Activated CD8-positive, alpha-beta memory T cell treated with anti-CD3 and anti-CD28 coated beads for 36 hours (primary cell): ENCODE measurements around the gene TIPIN. TPM values are rescaled to one million over a fixed set of nuclear protein-coding genes. Genes with fewer than 3 reads are reported as not detected.

Experiments
- CTCF ChIA-PET: fragments of 350-600 bp; sonication (Branson Sonifier 250); formaldehyde crosslinking; loops from one replicate; lab custom pipeline; 2021; ENCODE audit warnings: antibody characterized with exemption; lab: Charles Lee
- POLR2A ChIA-PET: fragments of 350-600 bp; sonication (Branson Sonifier 250); formaldehyde crosslinking; loops from one replicate; lab custom pipeline; 2021; ENCODE audit warnings: antibody characterized with exemption; lab: Charles Lee
- total RNA-seq, 2 experiments: library from RNA; stranded (reverse); gene quantifications; one replicate each; pipeline ENCODE4 v1.2.3, GENCODE V29; 2021

TIPIN gene, protein sequence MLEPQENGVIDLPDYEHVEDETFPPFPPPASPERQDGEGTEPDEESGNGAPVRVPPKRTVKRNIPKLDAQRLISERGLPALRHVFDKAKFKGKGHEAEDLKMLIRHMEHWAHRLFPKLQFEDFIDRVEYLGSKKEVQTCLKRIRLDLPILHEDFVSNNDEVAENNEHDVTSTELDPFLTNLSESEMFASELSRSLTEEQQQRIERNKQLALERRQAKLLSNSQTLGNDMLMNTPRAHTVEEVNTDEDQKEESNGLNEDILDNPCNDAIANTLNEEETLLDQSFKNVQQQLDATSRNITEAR
- 10 to 100 TPM; 57.2 to 58.9 TPM for total RNA-seq

DNA sequence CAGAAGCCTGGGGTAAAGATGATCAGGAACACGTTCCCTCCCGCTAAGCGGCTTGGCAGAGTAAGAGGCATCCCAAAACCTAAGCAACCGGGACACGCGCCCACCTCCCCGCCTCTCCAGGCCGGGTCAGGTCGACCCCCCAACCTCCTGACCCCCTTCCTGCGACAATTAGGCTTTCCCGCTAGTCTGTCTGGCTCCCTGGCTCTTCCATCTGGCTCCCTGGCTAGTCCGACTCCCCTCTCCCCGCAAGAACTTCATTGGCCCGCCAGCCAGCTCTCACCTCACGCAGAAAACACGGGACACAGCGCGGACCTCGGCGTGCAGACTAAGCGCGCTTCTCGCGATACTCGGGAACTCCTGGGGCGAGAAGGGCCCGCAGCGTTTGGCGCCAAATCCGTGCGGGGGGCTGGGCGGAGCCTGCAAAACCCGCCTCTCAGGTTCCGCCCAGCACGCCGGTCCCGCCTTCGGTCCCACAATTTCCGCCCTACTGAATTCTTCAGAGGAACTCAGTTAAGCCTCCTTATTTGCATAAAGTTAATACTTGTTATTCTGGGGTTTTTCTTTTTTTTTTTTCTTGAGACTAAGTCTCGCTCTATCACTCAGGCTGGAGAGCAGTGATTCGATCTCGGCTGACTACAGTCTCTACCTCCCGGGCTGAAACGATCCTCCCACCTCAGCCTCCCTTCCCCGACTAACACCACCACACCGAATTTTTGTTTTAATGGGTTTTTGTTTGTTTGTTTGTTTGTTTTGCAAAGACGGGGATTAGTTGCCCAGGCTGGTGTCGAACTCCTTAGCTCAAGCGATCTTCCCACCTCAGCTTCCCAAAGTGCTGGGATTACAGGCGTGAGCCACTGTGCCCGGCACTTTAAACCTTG lies at the start of gene TIPIN:
Gene TIPIN, minus strand, starts transcription at position 327 of the 878 bp plus-strand sequence. CDS start 3,738 bp downstream, outside the sequence.
- ChIA-PET POLR2A (interaction anchor here (0.7 to 3.4 kb wide), 5 partner anchors 15 to 149 kb away, joined by 4 to 20 read pairs (median 4); partner anchors contain the start of genes MAP2K1, SNAPC5 and ZWILCH), CTCF (interaction anchor here (1.1 to 1.9 kb wide), 2 partner anchors 67 to 140 kb away, joined by 3 to 5 read pairs; no protein-coding TSS in a partner anchor)

DNA sequence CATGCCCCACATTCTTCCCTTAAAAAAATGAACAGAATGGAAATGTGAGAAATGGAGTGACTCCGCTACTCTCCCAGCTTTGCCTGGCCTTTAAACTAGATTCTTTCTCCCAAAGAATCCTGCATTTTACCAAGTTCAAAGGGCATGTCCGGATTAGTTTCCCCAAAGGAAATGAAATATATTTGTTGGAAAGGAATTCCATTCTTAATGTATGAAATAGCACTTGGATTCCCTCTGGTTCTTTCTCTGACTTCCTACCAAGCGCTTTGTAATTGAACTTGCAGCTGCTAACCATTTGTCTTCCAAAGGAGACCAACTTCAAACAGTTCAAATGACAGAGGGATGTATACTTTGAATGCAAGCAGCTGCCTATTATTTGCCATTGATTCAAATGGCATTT lies 49.1 kb upstream of the TIPIN start:
- POLR2A ChIA-PET, result no interaction called here
- CTCF ChIA-PET, result interaction anchor here (1.7 kb wide), 1 partner anchor 93 kb away, joined by 6 read pairs; the partner anchor contains the start of gene SNAPC5

GRCh38 chr15:66405007-66405406 lies 48.5 kb upstream of the TIPIN start:
- ChIA-PET POLR2A (interaction anchor here (0.6 kb wide), 1 partner anchor 67 kb away, joined by 3 read pairs; no protein-coding TSS in a partner anchor), CTCF (interaction anchor here (1.7 kb wide), 1 partner anchor 93 kb away, joined by 6 read pairs; the partner anchor contains the start of gene SNAPC5)

- ChIA-PET CTCF (interaction anchor here (1.7 kb wide), 1 partner anchor 94 kb away, joined by 6 read pairs; the partner anchor contains the start of gene SNAPC5), POLR2A (interaction anchor here (0.6 to 1.6 kb wide), 2 partner anchors 18 to 67 kb away, joined by 3 to 5 read pairs; partner anchors contain the start of gene MAP2K1)
Observed at GRCh38 chr15:66404532-66404931, 48.0 kb upstream of the TIPIN start.

GRCh38 chr15:66404122-66404521 lies 47.6 kb upstream of the TIPIN start:
- CTCF ChIA-PET, result interaction anchor here (1.7 kb wide), 1 partner anchor 94 kb away, joined by 6 read pairs; the partner anchor contains the start of gene SNAPC5

GRCh38 chr15:66403323-66403722 lies 46.8 kb upstream of the TIPIN start:
- POLR2A ChIA-PET, result interaction anchor here (1.6 kb wide), 1 partner anchor 17 kb away, joined by 5 read pairs; the partner anchor contains the start of gene MAP2K1

More at GRCh38 chr15:66404122-66404521, 47.6 kb upstream of the TIPIN start:
- POLR2A ChIA-PET, result interaction anchor here (1.6 kb wide), 1 partner anchor 18 kb away, joined by 5 read pairs; the partner anchor contains the start of gene MAP2K1

DNA sequence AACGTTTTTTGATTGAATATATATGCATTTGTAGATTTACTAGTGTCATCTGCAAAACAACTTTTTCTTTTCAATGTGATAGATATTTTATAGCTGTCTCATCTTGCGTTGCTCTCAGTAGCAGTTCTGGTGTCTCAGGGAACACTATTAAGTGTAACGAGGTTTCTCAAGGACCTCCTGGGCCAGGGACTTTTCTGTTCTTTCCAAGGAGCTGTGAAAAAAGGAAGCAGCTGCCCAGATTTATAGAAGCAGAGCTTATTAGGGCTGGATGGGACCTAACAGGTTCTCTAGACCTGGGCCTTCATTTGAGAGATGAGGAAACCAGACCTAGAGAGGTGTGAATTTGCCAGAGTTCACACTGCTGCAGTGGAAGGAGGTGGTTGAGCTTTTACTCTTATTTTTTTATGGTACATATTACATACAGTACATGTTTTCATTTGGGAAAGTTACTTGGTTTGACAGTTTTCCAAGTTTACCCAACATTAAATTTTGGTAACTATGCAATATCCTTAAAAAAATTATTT lies 46.3 kb upstream of the TIPIN start:
- POLR2A ChIA-PET, result interaction anchor here (1.6 kb wide), 1 partner anchor 16 kb away, joined by 5 read pairs; the partner anchor contains the start of gene MAP2K1
- CTCF ChIA-PET, result interaction anchor here (0.6 kb wide), 1 partner anchor 12 kb away, joined by 3 read pairs; no protein-coding TSS in a partner anchor

More at GRCh38 chr15:66403323-66403722, 46.8 kb upstream of the TIPIN start:
- CTCF ChIA-PET, result no interaction called here

- ChIA-PET POLR2A (interaction anchor here (1.4 kb wide), 1 partner anchor 15 kb away, joined by 3 read pairs; the partner anchor contains the start of gene MAP2K1), CTCF (interaction anchor here (1.5 kb wide), 1 partner anchor 97 kb away, joined by 4 read pairs; the partner anchor contains the start of gene SNAPC5)
Observed at GRCh38 chr15:66401130-66402021, 44.9 kb upstream of the TIPIN start.

DNA sequence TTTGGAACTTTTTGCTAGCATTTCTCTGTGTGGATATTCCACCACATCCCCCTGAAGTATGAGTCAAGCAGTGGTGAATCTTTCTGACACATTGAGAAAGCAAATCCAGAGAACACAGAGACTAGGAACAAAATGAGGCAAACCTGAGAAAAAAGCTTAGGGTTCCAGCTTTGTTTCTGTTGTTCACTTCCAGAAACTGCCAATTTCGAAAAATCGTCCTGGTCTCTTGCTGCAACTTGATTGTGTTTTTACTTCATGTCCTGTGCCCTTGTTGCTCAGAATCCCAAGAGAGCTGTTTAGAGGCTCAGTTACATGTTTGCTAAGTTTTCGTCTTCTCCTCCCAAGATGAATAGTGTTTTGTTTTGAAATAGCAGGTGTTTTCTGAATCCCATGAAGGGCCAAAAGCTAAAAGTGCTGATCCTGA lies 43.9 kb upstream of the TIPIN start:
- CTCF ChIA-PET, result no interaction called here
- POLR2A ChIA-PET, result interaction anchor here (1.4 kb wide), 1 partner anchor 14 kb away, joined by 3 read pairs; the partner anchor contains the start of gene MAP2K1

DNA sequence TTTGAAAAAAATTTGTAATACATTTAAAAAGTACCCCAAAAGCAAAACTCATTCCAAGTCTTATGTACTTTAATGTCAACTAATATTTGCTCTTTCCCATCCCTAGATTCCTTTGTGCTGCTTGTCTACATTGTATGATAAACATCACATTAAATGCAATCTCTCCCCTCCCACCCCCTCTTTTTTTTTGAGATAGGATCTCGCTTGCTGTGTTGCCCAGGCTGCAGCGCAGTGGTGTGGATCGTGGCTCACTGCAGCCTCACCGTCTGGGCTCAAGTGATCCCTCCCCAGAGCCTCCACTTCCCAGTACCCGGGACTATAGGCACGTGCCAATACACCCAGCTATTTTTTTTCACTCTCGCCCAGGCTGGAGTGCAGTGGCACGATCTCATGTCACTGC lies 42.8 kb upstream of the TIPIN start:
- POLR2A ChIA-PET, result no interaction called here
- CTCF ChIA-PET, result no interaction called here

- ChIA-PET POLR2A (no interaction called here), CTCF (interaction anchor here (1.2 kb wide), 1 partner anchor 19 kb away, joined by 3 read pairs; no protein-coding TSS in a partner anchor)
Observed at GRCh38 chr15:66394915-66395314, 38.4 kb upstream of the TIPIN start.

DNA sequence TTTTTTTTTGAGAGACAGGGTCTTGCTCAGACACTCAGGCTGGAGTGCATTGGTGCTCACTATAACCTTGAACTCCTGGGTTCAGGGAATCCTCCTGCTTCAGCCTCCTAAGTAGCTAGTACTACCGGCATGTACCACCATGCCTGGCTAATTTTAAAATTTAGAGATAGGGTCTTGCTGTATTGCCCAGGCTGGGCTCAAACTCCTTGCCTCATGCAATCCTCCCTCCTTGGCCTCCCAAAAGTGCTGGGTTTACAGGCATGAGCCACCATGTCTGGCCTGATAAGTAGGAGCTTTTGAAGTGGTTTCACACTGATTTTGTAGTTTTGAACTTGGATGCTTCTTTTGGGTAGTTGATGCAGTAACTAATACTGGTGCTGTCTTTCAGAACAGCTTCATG lies 38.0 kb upstream of the TIPIN start:
- ChIA-PET POLR2A (no interaction called here), CTCF (no interaction called here)

DNA sequence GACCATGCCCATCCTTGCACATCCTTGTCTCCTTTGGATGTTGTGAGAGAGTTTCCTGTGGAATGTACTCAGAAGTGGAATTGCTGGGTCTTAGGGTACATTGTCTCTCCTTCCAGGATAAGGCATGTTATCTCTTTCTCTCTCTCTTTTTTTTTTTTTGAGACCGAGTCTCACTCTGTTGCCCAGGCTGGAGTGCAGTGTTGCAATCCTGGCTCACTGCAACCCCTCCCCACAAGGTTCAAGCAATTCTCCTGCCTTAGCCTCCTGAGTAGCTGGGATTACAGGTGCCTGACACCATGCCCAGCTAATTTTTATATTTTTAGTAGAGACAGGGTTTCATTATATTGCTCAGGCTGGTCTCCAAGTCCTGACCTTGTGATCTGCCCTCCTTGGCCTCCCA lies 36.6 kb upstream of the TIPIN start:
- ChIA-PET POLR2A (interaction anchor here (0.7 kb wide), 1 partner anchor 156 kb away, joined by 4 read pairs; no protein-coding TSS in a partner anchor), CTCF (interaction anchor here (0.6 kb wide), 1 partner anchor 1559 kb away, joined by 3 read pairs; no protein-coding TSS in a partner anchor)

GRCh38 chr15:66390678-66391077 lies 34.2 kb upstream of the TIPIN start:
- ChIA-PET CTCF (no interaction called here), POLR2A (interaction anchor here (0.5 to 0.6 kb wide), 2 partner anchors 57 to 94 kb away, joined by 3 to 5 read pairs; no protein-coding TSS in a partner anchor)

DNA sequence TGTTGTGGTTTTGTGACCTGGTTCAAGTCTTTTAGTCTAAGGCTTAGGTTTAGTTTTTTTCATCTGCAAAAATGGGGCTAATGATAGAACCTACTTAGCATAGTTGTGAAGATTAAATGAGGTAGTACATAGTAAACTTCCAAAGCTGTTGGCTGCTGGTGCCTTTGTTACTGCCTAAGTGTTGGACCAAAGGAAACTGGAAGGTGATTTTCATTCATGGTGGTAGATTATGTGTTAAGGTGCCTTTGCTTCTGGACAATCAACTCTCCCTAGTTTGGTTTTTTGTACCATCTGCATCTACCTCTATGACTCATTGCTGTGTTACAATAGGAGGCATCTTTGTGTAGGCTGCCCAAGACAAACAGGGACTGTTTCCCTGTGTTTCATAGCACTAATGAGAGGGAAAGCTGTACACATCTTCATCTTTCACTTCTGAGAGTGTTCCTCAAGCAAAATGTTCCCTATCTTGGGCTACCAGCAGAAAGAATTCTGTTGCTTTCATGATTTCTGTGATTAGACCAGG lies 33.4 kb upstream of the TIPIN start:
- ChIA-PET POLR2A (no interaction called here), CTCF (no interaction called here)

DNA sequence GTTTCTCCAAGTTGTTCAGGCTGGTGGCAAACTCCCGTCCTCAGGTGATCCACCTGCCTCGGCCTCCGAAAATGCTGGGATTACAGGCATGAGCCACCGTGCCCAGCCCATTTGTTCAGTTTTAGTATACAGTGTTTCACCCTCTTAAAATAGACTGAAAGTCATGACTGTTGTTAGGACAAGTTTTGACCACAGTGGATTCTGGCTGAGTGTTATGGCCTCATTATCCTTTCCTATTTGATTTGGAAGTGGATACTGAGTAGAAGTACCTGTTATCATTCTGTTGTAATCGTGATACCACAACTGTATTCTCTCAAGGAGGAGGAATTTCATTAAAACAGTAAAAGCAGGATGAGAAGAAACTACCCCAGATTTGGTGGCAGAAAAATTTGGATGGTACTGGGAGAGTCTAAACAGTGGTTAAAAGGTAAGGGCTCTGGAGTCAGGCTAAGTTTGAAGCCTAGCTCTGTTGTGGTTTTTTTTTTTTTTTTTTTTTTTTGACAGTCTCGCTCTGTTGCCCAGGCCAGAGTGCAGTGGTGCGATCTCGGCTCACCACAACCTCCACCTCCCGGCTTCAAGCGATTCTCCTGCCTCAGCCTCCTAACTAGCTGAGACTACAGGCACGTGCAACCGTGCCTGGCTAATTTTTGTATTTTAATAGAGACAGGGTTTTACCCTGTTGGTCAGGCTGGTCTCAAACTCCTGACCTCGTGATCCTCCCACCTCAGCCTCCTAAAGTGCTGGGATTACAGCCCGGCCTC lies 32.8 kb upstream of the TIPIN start:
- ChIA-PET POLR2A (interaction anchor here (1.6 to 4.4 kb wide), 2 partner anchors 20 to 109 kb away, joined by 7 to 31 read pairs; partner anchors contain the start of gene SNAPC5), CTCF (interaction anchor here (0.7 kb wide), 3 partner anchors 11 to 1909 kb away, joined by 3 to 4 read pairs (median 3); no protein-coding TSS in a partner anchor)
